ENCODE results near the gene JUNB.
"Not testable (repeated sequence)": the region's sequence is repeated elsewhere in the genome, so short reads cannot be mapped to it uniquely, and the experiment has no call there.

The JUNB gene

DNA sequence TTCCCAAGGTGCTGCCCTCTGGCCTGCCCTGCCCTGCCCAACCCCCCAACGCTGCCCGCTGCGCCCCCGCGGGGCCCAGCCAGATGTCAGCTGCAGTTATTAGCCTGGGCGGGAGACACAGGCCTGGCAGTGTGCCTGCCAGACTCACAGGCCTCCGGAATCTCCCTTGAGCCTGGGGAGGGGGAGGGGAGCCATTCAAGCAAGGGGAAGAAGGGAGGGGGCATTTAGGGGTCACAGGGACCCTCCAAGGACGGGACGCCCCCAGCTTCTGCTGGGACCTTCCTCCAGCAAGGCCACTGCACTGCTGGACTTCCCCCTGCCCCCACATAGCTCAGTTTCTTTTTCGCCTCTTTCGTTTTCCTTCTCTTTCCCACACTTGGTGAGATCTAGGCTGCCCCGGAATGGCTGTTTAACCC lies 2.6 kb upstream of the JUNB start:
- FAIRE-seq: peak; percentile 16
- DNase-seq (ENCODE audit: insufficient read length, low spot score): no peak

DNA sequence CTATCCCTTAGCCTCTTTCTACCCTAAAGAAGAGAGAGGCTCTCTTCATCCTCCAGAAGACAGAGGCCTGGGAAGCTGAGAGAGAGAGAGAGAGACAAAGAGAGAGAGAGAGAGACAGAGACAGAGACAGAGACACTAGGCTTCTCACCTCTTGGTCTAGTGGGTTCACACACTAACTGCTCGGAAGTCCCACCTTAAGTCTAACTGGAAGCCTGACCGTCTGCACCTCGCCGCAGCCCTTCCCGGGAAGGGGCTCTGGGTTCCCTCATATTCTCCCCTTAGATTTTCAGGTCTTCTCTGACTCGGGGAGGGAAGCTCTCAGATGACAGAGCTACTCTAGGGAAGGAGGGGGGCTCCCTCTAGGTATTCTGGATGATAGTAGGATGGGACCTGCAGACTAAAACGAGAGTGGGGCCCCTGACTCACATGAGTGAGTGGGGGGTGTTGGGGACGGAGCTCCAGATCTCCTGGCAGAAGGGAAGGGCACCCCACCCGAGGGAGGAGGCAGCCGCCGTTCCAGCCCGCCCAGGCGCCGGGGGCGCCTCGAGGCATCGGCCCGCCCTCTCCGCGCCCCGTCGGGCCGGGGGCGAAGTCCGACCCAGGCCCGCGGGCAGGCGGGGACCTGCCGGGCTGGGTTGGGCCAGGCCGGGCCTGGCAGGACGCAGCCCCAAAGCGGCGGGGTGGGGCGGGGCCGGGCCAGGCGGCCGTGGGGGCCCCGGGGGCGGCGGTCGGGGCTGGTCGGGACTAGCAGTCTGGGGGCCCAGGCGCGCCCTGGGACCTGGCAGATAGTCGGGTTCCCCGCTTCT lies 2.0 kb upstream of the JUNB start:
- no peak for DNase-seq (ENCODE audit: insufficient read length, low spot score)
- FAIRE-seq: no peak

DNA sequence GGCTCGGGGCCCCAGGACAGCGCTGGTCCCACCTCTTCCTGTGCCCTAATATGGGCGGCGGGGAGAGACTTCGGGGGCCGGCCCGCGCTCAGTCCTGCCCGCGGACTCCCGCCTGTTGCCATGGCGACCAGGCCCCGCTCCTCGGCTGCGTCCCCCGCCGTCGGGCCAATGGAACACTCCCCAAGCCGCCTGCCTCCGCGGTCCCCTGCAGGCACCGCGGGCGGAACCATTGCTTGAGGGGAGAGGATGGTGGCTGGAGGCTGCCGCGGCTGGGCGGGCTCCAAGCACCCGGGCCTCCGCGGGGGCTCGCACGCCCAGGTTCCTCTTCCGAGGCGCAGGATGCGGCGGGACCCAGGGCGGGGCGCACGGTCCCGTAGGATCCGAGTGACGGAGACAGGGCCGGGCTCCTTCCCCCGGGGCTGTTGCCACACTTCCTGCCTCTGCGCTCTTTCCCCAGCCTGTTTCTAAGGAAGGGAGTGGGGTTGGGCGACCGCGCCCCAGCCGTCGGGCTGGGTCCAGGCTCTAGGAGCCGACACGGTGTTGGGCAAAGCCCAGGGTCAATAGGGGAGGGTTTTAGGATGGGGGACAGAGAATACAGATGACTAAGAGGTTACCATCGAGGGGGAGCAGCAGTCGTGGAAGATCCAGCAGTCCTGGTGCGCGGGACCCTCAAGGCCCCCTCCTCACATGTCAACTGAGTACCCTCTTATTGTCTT lies 1.2 kb upstream of the JUNB start:
- DNase-seq (ENCODE audit: insufficient read length, low spot score): peak; percentile 91

DNA sequence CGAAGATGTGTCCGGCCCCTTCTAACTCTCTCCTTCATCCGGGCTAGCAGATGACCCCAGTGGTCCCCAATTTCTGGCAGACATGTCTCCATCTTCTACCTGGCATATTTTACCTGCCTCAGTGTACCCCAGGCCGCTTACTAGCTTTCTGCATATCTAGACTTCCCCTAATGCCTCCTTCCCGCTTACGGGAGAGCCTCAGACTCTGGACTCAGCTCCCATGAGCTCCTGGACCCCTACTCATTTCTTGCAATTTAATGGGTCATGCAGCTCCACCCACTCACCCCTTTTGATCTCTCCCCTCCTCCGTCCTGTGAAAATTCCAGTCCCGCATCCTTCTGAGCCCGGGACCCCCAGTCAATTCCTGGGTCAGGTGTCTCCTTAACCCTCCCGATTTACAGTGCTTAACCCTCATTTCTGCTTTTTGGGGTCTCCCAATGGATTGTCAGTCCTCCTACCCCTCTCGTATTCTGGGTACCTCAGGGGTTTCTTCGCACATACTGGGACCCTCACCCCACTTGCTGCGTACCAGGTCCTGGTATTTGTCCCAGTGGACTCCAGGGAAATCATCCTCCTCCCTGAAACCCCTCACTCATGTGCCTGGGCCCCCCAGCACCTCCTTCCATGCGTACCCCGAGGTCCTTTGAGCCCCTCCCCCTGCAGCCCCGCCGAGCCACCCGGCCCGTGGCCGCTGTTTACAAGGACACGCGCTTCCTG lies 500 bp upstream of the JUNB start:
- FAIRE-seq (no peak), DNase-seq (ENCODE audit: insufficient read length, low spot score) (no peak)

More for the DNA sequence above, 1.2 kb upstream of the JUNB start:
- no peak for FAIRE-seq

DNA sequence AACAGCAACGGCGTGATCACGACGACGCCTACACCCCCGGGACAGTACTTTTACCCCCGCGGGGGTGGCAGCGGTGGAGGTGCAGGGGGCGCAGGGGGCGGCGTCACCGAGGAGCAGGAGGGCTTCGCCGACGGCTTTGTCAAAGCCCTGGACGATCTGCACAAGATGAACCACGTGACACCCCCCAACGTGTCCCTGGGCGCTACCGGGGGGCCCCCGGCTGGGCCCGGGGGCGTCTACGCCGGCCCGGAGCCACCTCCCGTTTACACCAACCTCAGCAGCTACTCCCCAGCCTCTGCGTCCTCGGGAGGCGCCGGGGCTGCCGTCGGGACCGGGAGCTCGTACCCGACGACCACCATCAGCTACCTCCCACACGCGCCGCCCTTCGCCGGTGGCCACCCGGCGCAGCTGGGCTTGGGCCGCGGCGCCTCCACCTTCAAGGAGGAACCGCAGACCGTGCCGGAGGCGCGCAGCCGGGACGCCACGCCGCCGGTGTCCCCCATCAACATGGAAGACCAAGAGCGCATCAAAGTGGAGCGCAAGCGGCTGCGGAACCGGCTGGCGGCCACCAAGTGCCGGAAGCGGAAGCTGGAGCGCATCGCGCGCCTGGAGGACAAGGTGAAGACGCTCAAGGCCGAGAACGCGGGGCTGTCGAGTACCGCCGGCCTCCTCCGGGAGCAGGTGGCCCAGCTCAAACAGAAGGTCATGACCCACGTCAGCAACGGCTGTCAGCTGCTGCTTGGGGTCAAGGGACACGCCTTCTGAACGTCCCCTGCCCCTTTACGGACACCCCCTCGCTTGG lies 966 bp downstream of the JUNB start:
- peak; percentile 46 for FAIRE-seq
- no peak for DNase-seq (ENCODE audit: insufficient read length, low spot score)

DNA sequence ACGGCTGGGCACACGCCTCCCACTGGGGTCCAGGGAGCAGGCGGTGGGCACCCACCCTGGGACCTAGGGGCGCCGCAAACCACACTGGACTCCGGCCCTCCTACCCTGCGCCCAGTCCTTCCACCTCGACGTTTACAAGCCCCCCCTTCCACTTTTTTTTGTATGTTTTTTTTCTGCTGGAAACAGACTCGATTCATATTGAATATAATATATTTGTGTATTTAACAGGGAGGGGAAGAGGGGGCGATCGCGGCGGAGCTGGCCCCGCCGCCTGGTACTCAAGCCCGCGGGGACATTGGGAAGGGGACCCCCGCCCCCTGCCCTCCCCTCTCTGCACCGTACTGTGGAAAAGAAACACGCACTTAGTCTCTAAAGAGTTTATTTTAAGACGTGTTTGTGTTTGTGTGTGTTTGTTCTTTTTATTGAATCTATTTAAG lies 1.6 kb downstream of the JUNB start:
- DNase-seq (ENCODE audit: insufficient read length, low spot score) (no peak), FAIRE-seq (no peak)

DNA sequence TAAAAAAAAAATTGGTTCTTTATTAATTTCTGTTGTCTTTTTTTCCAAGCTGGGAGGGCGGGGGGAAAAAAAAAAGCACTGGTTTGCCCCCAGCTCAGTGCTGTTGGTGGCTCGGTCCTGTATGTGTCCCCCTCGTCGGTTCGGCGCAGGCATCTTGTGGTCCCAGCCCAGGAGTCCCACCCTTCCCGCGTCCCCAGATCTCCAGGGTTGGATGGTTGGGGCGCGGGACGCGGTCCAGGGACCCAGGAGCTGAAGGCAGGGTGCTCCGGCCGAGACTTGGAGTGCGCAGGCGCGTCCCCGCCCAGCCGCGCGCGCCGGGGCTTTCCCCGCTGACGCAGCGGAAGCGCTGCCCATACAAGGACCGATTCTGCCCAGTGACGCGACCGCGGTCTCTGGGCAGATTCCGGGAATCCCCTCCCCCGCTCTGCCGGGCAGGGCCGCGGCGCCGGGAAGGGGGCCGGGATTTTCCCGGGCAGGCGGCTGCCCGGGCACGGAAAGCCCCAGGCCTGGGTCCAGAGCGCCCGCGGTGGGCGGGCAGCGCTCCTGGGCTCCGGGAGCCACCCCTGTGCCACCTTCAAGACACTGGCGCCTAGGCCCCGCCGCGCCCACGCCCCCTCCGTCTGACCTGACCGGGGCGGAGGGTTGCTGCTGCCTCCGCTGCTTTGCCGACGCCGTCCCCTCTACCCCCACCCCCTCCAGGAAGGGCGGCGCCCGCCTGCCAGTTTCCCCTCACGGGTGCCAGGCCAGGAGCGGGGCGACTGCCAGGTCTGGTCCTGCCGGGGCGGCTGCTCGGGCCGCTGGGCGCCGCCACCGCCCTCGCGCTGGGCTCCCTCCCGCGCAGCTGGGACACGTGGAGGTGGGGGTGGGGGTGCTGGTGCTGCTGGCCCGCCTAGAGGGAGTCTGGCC lies 2.3 kb downstream of the JUNB start:
- DNase-seq (ENCODE audit: insufficient read length, low spot score) (peak; percentile 95), FAIRE-seq (peak; percentile 74)

DNA sequence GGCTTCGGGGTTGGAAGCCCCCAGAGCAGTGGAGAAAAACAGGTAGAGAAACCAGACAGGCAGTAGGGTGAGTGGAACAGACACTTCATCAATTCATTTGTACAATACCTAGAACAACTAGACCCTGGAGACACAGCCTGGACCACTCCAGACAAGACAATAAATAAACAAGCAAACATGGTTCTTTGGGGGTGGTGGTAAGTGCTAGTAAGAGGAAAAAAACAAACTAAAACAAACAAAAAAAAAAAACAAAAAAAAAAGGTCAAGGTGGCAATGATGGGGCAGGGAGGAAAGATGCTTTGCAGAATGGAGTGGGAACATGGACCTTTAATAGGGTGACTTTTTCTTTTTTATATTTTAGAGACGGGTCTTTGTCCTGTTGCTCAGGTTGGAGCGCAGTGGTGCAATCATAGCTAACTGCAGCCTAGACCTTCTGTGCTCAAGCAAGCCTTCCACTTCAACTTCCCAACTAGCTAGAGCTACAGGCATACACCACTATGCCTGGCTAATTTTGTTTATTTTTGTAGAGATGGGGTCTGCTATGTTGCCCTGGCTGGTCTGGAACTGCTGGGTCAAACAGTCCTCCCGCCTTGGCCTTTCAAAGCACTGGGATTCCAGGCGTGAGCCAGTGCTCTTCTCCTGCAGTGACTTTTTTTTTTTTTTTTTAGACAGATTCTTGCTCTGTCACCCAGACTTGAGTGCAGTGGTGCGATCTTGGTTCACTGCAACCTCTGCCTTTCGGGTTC lies 3.1 kb downstream of the JUNB start:
- DNase-seq (ENCODE audit: insufficient read length, low spot score): no peak
- no peak for FAIRE-seq

DNA sequence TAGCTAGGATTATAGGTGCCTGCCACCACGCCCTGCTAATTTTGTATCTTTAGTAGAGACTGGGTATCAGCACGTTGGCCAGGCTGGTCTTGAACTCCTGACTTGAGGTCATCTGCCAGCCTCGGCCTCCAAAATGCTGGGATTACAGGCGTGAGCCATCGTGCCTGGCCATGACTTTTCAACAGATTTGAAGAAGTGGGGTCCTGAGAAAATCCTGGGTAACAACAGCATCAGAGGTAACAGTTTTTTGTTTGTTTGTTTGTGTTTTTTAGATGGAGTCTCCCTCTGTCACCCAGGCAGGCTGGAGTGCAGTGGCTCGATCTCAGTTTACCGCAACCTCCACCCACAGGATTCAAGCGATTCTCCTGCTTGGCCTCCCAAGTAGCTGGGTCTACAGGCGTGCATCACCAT lies 3.7 kb downstream of the JUNB start:
- no peak for DNase-seq (ENCODE audit: insufficient read length, low spot score)
- no peak for FAIRE-seq

DNA sequence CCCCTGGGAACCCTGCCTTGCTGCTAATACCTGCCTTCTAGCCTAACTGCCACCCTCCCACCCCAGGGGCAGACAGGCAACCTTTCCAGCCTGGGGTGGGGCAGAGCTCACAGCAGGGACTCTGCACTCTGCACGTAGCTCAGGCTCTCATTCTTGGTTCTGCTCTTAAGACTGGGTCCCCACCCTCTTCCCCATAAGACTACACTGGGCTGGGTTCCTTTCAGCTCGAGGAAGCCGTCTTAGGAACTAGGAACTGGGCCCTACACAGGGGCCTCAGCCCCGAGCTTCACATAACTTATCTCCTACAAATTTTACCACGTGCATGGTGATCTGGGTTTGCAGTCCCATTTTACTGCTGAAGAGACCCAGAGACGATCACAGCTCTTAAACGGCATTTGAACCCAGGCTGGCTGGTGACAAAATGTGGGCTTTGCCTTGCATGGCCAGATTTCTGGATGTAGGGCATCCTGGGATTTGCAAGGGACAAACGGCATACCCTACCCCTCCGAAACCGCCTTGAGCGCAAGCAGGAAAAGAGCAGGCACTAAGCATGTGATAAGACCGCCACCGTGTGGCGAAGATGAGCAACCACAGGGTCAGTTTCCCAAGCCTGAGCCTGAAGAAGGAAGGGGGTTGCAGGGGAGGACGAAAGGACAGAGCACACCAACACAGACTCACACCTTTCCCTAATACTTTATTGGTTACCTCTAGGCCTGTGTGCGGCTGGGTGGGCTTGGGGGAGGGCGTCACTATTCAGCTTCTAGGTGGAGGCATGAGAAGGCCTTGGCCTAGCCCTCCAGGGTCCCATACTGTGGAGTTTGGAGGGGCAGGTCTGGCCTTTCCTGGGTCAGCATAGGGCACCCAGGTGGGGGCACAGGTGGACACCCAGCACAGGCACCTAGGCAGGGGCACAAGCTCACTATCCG lies 5.1 kb downstream of the JUNB start:
- FAIRE-seq (peak; percentile 87), DNase-seq (ENCODE audit: insufficient read length, low spot score) (no peak)

DNA sequence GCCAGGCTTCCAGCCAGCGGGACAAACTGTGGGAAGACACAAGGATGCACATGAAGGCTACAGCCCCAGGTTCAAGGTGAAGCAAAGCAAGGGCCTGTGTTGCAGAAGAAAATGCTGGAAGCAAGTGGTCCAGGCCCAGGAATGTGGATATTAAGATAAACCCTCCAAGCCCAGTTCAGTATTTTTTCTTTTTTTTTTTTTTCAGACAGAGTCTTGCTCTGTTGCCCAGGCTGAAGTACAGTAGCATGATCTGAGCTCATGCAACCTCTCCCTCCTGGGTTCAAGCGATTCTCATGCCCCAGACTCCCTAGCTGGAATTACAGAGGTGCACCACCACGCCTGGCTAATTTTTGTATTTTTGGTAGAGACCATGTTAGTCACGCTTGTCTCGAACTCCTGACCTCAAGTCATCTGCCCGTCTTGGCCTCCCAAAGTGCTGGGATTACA lies 5.9 kb downstream of the JUNB start:
- DNase-seq (ENCODE audit: insufficient read length, low spot score) (no peak), FAIRE-seq (no peak)

DNA sequence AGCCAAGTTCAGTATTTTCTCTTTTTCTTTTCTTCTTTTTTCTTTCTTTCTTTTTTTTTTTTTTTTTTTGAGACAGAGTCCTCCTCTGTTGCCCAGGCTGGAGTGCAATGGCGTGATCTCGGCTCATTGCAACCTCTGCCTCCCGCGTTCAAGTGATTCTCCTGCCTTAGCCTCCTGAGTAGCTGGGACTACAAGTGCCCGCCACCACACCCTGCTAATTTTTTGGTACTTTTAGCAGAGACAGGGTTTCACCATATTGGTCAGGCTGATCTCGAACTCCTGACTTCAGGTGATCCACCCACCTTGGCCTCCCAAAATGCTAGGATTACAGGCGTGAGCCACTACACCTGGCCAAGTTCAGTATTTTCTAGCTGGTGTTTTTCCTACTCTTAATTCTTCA lies 6.3 kb downstream of the JUNB start:
- not testable (repeated sequence) for FAIRE-seq; DNase-seq (ENCODE audit: insufficient read length, low spot score)

DNA sequence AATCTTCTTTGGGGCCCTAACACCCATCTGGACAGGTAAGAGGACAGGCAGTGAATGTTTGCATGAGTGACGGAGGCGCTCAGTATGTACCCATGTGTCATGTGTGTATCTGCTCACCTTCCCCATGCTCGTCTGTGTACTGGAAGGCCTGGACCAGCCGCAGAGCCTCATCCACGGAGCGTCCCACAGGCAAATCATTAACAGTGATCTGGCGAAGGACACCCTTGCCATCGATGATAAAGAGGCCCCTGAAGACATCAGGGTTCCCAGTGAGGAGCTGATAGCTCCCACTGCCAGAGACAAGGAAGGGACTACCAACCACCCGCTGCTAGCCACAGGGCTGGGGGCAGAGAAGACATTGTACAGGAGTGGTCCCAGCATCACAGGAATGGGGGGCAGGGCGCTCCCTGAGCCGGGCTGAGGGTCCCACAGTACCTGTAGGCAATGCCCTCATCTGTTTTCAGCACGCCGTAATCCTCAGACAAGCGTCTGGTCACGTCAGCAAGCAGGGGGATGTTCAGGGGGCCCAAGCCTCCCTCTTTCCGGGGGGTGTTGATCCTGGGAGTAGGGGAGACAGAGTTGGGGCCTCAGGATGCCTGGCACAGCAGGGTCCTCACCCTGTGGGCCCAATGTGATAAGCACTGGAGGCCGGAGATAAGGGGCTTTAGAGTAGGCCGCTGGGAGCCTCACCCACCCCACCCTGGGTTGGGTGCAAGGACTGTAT lies 8.6 kb downstream of the JUNB start:
- FAIRE-seq (no peak), DNase-seq (ENCODE audit: insufficient read length, low spot score) (no peak)

DNA sequence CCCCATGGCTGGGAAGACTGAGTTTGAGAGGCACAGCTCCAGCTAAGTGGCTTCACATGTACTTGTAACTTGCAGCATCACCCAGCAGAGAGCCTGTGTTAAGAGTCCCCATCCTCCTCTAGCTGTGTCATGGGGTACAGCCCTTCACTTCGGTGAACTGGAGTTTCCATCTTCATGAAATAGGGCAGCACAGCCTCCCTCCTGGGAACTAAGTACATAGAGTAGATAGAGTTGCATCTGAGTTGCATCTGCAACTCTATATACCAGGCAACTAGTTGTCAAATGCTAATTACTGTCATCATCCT lies 9.1 kb downstream of the JUNB start:
- DNase-seq (ENCODE audit: insufficient read length, low spot score) (no peak), FAIRE-seq (no peak)

DNA sequence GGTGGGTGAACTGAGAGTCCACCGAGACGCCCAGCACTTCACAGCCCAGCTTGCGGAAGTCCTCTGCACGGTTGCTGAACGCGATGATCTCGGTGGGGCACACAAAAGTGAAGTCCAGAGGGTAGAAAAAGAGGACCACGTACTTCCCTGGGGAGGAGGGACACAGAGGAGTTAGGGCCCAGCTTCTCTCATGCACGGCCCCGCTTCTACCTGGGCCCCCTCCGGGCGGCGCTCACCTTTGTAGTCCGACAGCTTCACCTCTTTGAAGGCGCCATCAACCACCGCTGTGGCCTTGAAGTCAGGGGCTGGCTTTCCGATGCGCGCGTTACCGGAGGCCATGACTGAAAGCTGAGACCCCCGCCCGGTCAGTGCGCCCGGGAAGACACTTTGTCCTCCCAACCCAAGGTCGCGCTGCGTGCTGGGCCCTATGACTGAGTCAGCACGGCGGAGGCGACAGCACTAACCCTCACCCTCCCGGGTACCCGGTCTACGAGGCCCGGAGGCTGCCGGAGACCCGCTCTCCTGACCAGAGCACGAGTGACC lies 9.7 kb downstream of the JUNB start:
- DNase-seq (ENCODE audit: insufficient read length, low spot score) (no peak), FAIRE-seq (no peak)

DNA sequence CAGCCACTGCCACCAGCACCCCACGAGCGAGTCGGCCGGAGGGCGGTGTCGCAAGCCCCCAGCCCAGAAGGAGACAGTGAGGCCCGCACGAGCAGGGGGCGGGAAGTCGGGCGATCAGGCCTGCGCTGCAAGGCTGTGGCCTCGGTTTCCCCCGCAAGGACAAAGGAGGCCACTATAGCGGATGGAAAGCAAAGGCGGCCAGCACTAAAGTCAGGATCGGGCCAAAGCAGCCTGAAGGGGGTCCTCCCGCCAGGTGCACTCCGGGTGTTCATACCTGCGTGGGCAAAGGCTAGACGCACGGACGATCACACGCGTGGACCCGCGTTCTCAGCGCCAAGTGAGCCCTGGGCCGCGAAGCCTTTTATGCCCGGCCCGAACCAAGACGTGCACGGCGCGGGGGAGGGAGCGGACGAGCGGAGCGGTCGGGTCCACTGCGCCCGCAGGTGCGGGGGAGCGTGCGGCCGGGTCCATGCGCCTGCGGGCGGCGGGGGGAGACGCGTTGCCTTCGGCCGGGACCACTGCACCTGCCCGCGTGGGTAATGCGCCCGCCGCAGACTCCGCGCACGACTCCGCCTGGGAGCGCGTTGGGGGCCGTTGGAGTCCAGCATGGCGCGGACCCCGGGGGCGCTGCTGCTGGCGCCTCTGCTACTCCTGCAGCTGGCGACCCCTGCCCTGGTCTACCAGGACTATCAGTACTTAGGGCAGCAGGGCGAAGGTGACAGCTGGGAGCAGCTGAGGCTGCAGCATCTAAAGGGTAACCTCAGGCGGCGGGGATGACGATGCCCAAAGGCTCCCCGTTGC lies 10.4 kb downstream of the JUNB start, which contains the start of the genes PRDX2 and THSD8:
Gene PRDX2 (minus strand): TSS at position 335 of the 801 bp plus-strand sequence. CDS start 539 bp downstream, outside the sequence.
Gene THSD8 (plus strand): TSS at position 604 of the 801 bp plus-strand sequence. CDS start 3 bp downstream, at position 607.
- DNase-seq (ENCODE audit: insufficient read length, low spot score) (no peak), FAIRE-seq (peak; percentile 33)

Measured in HTR-8/SVneo (cell line).